Skeletal muscle tissue (tissue), 4 donors: ENCODE results near the gene SLAMF7. TPM values are rescaled to one million over a fixed set of nuclear protein-coding genes. Genes with fewer than 3 reads are reported as not detected.
"Not testable (repeated sequence)": the region's sequence is repeated elsewhere in the genome, so short reads cannot be mapped to it uniquely, and the experiment has no call there.

Experiments
- H3K27ac ChIP-seq: one replicate; pipeline ENCODE4 v1.7.0; 2013; ENCODE audit warnings: mild to moderate bottlenecking, low read depth, low read length, inconsistent platforms
- H3K27me3 ChIP-seq, 3 donors: one replicate each; pipeline ENCODE4 v1.7.0; 2013; ENCODE audit warnings: low read length in 3 of 3; ENCODE audit not compliant: control insufficient read depth in 3 of 3, insufficient read depth in 3 of 3
- H3K36me3 ChIP-seq, 3 donors: one replicate each; pipeline ENCODE4 v1.7.0; 2013; ENCODE audit warnings: low read length in 3 of 3; ENCODE audit not compliant: control insufficient read depth in 3 of 3, insufficient read depth in 3 of 3
- H3K4me1 ChIP-seq, 3 donors: one replicate each; pipeline ENCODE4 v1.7.0; 2013; ENCODE audit warnings: low read length in 3 of 3, mild to moderate bottlenecking in 3 of 3; ENCODE audit not compliant: control insufficient read depth in 3 of 3, insufficient read depth in 3 of 3
- H3K4me3 ChIP-seq, 3 donors: one replicate each; pipeline ENCODE4 v1.7.0; 2013; ENCODE audit warnings: low read length in 3 of 3
- H3K9ac ChIP-seq, 3 donors: one replicate each; pipeline ENCODE4 v1.7.0; 2013; ENCODE audit warnings: low read length in 3 of 3, mild to moderate bottlenecking in 3 of 3, moderate library complexity in 2 of 3, low read depth in 1 of 3
- H3K9me3 ChIP-seq, 3 donors: one replicate each; pipeline ENCODE4 v1.7.0; 2013; ENCODE audit warnings: low read length in 3 of 3; ENCODE audit not compliant: control insufficient read depth in 3 of 3
- total RNA-seq: library from RNA; depleted of rRNA; stranded (reverse); fragments of >200 nt; gene quantifications from one replicate; pipeline ENCODE4 v1.2.3, GENCODE V29; 2014
- donor health status: Osteomylitis.

The SLAMF7 gene
- total RNA-seq, 1 donor from 2014 or later, result 0.52 TPM

DNA sequence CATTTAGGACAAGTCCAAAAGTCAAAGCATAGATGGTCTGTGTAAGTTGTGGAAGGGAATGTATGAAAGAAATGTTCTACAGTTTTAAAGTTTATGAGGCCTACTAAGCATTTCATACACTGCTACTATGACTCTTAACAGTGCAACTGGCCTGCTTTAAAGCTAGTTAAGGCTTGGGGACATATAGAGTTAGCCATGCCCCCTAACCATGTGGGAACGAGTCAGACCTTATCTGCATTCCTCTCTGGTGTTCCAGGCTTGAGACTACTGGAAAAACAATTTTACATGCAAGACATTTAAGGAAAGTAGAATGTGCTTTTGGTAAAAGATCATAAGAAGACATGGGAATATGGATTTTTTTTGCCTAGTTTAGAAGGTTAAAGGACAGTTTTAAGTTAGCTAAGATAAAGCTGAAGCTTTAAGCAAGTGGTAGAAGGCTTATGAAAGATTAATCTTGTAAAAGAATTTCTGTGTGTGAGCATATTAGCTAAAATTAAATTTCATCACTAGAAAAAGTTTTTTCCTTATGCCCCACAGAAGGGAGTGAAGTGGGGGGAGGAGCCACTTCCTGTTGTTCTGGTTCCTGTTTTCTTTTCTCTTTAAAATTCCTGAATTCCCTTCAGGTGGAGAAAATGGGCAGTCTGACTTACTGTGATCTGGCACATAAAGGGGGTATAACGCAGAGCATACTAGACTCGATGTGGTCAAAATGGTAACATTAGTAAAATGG is 18.5 kb upstream of the SLAMF7 start:
- Histone ChIP-seq H3K36me3 (no peaks in the 10 kb centered on the region), H3K9ac (no peak overlapping the region), H3K27me3 (peaks cover 0 to 3% (median 0%) of the 10 kb centered on the region in 3 donors)

DNA sequence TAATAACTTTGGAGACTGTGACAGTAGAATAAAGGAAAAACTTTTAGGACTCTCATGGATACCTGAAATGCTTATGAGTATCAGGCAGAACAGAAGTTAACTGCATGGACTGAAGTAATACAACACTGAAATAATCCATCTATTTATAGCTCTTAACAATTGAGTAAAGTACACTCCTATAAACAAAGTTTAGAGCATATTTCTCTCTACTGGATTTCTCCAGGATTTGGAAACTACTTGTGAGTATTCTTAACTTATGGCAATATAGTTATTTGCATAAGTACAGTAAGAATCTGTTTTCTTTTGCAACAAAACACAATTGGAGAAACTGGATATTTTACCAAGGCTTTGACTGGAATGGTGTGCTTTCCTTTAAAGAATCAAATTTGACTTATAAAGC is 17.6 kb upstream of the SLAMF7 start:
- Histone ChIP-seq H3K27ac (no peak overlapping the region), H3K27me3 (peaks cover 0 to 3% (median 0%) of the 10 kb centered on the region in 3 donors), H3K36me3 (no peaks in the 10 kb centered on the region), H3K9ac (no peak overlapping the region), H3K4me1 (no peaks in the 10 kb centered on the region), H3K4me3 (no peak overlapping the region), H3K9me3 (no peaks in the 10 kb centered on the region)

More for the DNA sequence above, 18.5 kb upstream of the SLAMF7 start:
- Histone ChIP-seq H3K27ac (no peak overlapping the region), H3K9me3 (no peaks in the 10 kb centered on the region), H3K4me1 (no peaks in the 10 kb centered on the region), H3K4me3 (no peak overlapping the region)

DNA sequence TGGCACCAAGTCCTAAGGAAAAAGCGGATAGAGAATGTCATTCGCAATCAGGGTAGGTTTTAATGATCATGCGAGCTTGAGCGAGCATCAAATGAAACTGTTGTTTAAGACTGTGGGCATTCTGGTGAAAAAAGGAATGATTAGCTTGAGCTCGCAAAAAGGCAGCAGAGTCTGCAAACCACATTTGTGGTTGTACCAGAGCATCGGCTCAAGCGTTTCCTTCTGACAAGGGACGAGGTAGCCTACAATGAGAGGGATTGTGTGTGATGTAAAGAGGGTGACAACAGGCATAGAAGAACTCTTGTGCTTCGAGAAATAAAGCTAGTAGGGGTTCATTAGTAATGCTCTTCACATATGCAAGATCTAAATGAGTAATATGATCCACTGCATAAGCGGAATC is 16.3 kb upstream of the SLAMF7 start:
- Histone ChIP-seq H3K9ac (no peak overlapping the region), H3K36me3 (no peaks in the 10 kb centered on the region), H3K27me3 (peaks cover 0 to under 1% (median 0%) of the 10 kb centered on the region in 3 donors), H3K4me3 (no peak overlapping the region), H3K27ac (no peak overlapping the region), H3K4me1 (no peaks in the 10 kb centered on the region), H3K9me3 (no peaks in the 10 kb centered on the region)

DNA sequence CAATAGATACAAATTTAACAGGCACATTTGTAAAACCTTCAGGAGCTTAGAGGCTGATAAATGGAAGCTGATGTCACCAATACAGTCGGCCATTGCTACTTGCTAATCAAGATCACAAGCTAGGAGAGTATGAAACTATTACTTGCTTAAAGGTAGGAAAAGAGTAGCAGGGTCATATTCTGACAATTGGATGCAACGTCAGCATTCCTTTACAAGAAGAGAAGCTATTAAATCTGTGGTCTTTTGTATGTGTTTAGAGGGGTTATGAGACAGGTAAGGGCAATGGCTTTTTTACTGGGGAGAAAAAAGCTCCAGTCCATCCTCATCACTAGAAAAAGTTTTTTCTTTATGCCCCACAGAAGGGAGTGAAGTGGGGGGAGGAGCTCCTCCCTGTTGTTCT is 15.7 kb upstream of the SLAMF7 start:
- Histone ChIP-seq H3K36me3 (no peaks in the 10 kb centered on the region), H3K27me3 (no peaks in the 10 kb centered on the region), H3K9me3 (no peaks in the 10 kb centered on the region), H3K4me3 (no peak overlapping the region), H3K27ac (no peak overlapping the region), H3K4me1 (no peaks in the 10 kb centered on the region), H3K9ac (no peak overlapping the region)

DNA sequence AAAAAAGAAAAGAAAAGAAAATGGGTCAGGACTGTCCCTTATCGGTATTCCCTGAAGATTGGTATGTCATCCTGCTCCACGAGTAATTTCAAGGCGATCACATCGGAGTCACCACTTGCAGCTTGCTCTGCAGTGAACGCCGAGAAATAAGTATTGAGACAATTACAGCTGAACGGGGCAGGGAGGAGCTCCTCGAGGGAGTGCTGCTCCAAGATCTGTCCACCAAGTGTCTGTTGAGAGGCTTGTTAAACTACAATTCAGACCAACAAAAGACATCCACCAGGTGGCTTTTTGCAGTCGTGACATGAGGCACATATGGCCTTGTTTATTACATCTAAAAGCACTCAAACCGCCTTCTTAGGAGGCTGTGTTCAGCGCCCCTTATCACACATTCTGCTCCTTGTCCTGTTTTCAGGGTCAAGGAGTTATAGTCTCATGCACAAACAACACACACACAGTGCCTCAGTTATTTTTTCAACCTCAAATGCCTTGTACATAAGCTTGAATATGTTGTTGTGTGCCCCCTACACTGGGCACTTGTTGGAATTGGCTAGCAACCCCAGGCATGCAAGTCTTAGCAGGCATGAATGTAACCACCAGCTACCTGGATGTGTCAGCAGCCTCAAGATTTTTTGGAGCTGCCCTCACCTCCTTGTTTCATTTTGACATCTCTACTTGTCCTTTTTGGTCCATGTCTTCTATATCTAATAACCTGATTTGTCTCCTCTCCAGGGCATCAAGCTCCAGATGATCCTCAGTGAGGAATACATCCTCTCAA is 14.4 kb upstream of the SLAMF7 start:
- Histone ChIP-seq H3K4me3 (no peak overlapping the region), H3K36me3 (no peaks in the 10 kb centered on the region), H3K27ac (no peak overlapping the region), H3K9me3 (no peaks in the 10 kb centered on the region), H3K27me3 (no peaks in the 10 kb centered on the region), H3K4me1 (no peaks in the 10 kb centered on the region), H3K9ac (no peak overlapping the region)

DNA sequence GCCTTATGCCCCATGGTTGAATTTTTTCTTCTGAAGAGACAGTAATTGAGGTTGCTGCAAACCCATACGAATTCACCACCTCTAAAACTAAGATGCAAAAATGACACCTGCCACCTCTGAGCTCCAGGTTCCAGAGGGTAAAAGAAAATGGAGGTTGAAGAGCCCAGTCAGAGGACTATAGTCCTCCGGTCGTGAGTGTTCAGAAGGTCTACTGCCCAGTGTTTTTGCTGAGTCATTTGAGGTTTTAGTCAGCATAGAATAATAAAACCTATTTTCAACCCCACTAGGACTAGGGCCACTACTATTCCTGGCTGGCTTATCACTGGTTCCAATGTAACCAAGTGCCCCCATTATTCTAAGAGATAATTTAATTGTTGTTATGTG is 12.9 kb upstream of the SLAMF7 start:
- no peaks in the 10 kb centered on the region for H3K9me3 ChIP-seq
- H3K27me3 ChIP-seq, result no peaks in the 10 kb centered on the region
- no peak overlapping the region for H3K27ac ChIP-seq

DNA sequence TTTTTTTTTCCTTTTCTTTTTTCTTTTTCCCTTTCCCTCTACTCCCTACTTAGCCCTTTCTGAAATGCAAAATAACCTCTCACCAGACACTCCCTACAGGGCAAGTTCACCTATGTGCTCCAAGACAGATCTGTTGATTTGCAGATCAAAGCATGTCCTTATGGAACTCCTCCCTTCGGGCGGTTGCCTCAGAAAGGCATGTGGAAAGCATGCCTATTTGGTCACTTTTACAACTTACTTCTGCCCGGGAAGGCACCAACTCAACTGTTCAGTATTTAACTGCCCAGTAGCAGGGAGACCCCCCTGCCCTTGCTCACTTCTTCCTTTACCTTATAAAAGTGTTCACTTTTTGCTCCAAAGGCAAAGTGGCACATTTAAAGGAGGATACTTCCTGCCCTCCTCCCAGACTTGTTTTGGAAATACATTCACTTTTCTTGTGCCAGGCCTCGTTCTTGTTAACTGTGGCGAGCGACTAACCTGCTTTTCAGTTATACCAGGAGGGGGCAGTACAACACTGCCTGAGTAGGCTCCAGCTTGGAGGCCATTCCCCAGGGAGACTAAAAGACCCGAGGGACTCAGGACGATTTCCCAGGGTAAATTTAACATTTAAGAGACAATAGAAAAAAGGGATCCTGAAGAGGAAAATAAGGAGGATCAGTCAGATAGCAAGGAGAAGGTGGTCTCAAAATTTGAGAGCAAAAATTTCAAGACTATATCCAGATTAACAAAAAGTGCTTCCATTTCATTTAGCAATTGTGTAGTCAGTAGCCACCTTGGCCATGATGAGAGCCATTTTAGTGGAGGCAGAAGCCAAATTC is 12.3 kb upstream of the SLAMF7 start:
- Histone ChIP-seq H3K9me3 (no peaks in the 10 kb centered on the region), H3K36me3 (no peaks in the 10 kb centered on the region), H3K9ac (no peak overlapping the region), H3K27ac (no peak overlapping the region), H3K27me3 (no peaks in the 10 kb centered on the region), H3K4me1 (no peaks in the 10 kb centered on the region), H3K4me3 (no peak overlapping the region)

More for the DNA sequence above, 12.9 kb upstream of the SLAMF7 start:
- Histone ChIP-seq H3K4me3 (no peak overlapping the region), H3K4me1 (no peaks in the 10 kb centered on the region), H3K9ac (no peak overlapping the region), H3K36me3 (no peaks in the 10 kb centered on the region)

DNA sequence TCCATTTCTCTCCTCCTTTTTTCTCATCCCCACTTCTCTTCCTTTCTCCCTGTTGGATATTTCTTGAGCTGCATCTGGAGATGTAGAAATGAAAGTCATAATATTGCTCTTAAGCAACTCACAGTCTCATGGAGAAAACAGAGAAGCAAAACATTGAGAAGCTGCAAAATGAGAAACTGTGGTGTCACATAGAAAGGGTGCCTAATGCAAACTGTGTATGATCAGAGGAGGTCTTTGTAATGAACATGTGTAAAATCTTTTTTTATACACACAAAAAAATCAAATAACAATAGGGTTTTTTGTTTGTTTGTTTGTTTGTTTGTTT is 11.8 kb upstream of the SLAMF7 start:
- Histone ChIP-seq H3K4me3 (no peak overlapping the region), H3K27me3 (no peaks in the 10 kb centered on the region), H3K27ac (no peak overlapping the region), H3K36me3 (no peaks in the 10 kb centered on the region), H3K9ac (no peak overlapping the region), H3K9me3 (no peaks in the 10 kb centered on the region), H3K4me1 (no peaks in the 10 kb centered on the region)

DNA sequence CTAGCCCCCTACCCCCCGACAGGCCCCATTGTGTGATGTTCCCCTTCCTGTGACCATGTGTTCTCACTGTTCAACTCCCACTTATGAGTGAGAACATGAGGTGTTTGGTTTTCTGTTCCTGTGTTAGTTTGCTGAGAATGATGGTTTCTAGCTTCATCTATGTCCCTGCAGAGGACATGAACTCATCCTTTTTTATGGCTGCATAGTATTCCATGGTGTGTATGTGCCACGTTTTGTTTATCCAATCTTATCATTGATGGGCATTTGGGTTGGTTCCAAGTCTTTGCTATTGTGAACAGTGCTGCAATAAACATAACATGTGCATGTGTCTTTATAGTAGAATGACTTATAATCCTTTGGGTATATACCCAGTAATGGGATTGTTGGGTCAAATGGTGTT is 7.5 kb upstream of the SLAMF7 start:
- not testable (repeated sequence) for H3K9me3 ChIP-seq, H3K4me3 ChIP-seq, H3K27me3 ChIP-seq, H3K27ac ChIP-seq, H3K4me1 ChIP-seq, H3K9ac ChIP-seq, H3K36me3 ChIP-seq

DNA sequence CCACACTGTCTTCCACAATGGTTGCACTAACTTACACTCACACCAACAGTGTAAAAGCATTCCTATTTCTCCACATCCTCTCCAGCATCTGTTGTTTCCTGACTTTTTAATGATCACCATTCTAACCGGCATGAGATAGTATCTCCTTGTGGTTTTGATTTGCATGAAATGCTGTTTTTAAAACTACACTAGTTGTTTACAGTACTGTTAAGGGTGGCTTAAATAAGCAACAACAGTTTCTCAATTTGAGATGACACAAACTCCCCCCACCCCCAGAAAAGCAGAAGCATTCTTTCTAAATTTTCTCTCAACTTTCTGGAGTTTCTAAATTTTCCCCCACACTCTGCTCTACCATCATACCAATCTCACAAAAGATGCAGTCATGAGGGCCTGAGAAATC is 7.1 kb upstream of the SLAMF7 start:
- H3K4me3 ChIP-seq, result no peak overlapping the region

More for the DNA sequence above, 7.1 kb upstream of the SLAMF7 start:
- Histone ChIP-seq H3K9ac (no peak overlapping the region), H3K36me3 (no peaks in the 10 kb centered on the region), H3K27ac (no peak overlapping the region), H3K9me3 (peaks cover 0 to 3% (median 2%) of the 10 kb centered on the region in 3 donors), H3K4me1 (no peaks in the 10 kb centered on the region), H3K27me3 (no peaks in the 10 kb centered on the region)
